GM18502 (cell line): ENCODE results near the gene NEK10.

Source experiments
- ATAC-seq: cut with Tn5 transposase; IDR thresholded peaks from one replicate; pipeline ENCODE4 v1.9.1; 2021; ENCODE audit warnings: mild to moderate bottlenecking; ENCODE audit not compliant: unreplicated experiment, poor library complexity

NEK10 gene

DNA sequence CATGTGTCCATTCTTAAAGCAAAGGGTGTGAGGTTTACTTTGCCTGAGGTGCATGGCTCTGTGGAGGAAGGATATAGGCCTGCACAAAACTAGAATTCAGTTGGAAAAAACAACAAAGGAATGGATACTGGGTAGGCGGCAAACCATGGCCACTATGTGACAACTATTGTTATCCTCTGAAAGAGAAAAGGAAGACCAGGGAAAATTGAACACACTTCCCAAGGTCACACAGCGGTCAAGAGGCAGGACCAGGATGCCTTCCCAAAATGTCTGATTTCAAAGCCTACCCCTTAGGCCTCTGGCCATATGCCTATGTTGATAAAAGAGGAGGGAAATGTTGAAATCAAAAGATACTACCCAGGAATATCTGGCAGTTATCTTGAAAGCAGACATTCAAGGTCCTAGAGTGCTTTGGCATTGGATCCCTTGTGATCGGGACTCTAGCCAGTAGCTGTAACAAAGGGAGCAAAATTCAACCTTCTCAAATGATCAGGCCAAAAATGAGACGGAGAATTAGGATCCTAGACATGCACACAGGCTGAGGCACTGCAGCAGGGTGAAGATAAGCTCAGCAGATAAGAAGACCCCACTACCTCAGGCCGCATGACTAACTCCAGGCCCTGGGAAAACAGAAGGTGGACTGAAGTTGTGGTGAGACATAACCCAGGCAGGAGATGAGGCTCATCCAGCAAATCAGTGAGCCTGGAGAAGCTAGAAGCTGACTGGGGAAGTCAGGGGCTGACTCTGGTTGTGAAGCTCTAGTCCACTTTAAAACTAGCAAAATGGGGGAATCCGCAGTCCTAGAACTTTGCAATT is 292.2 kb downstream of the NEK10 start:
- ATAC-seq: no peak

DNA sequence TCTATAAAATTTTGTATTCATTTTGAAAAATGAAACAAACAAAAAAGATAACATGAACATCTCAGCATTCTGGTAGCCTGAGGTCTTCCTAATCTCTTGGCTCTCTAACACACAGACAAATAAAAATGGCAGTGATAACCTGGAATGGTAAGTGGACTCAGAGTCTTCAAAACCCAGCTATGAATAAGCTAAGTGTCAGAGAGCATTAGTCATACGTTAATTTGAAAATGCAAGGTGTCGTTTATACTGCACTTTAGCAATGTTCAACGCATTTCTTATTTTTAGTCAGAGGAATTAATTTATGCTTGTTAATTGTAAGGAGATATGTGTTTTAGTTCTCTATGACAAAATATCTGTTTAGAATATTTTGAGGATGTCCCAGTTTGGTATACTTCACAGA is 294.3 kb downstream of the NEK10 start:
- no peak for ATAC-seq

DNA sequence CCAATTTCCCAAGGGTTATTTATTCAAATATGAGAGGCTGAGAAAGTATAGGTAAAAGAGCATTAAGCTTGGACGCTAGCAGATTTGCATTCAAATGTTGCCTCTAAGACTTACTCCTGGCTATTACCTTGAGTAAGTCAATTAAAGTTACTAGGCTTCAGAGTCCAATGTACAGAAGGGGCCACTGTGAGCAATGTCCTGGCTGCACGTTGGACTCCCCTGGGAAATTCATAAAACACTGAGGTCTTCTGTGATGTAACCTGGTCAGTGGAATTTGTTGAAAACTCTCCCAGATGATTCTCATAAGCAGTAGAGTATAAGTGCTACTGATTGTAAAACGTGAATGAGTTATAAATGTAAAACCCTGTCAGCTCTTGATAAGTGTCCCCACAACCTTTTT is 295.3 kb downstream of the NEK10 start:
- ATAC-seq: no peak

DNA sequence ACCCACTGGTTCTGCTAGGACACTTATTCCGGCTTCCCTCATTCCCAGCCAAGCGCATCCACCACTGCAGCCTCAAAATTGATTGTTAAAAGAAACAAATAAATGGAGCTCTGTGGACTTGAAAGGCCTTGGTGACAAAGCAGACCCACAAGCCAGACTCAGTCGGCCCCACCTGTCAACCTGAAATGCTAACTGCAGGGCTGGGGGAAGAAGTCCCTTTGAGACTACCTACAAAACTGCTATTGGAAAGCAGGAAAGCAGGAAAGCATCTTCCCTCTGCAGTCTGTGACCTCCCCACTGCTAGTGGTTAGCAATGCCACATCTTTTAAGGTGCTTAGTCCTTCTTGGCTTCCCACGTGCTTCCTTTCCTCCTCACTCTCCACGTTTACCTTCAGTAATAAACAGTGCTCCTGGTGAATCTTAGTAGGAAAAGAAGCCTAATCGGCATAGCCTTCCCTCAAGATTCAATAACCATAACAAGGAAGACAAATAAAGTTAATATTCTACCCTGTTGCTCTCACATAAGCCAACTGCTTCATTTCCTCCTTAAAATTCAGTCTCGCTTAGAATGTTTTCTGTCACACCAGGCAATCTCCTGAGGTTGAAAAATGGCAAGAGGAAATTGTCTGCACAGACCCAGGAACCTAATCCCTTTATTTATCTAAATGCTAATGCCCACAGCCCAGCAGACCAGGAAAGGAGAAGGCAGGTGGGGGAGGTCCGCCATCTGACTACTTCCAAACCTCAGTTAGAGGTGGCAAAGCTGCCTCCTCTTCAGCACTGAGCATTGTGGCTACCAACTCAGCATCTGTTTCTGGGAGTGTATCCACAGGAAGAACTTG is 296.2 kb downstream of the NEK10 start:
- no peak for ATAC-seq

DNA sequence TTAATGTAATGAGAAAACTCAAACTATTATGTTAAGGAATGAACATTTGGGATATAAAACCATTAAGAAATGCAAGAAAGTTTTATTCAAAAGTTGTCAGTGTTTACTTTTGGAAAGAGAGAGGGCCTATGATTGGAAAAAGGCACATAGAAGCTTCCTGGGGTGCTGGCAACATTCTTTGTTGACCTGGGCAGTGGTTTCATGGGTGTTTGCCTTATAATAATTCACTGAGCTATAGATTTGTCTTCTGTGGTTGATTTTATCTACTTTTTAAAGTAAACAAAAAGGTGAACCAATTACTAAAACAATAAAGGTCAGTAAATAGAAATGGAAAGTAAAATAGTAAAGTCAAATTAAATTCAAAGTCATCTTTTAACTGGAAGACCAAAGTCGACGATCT is 308.8 kb downstream of the NEK10 start:
- no peak for ATAC-seq
